HG02943 (cell line): Measurements from ENCODE around the gene MAPK1.

Experiments used
- ATAC-seq: cut with Tn5 transposase; IDR thresholded peaks from one replicate; pipeline ENCODE4 v1.9.1; 2021; ENCODE audit warnings: mild to moderate bottlenecking, low read depth, moderate library complexity; ENCODE audit not compliant: unreplicated experiment

MAPK1 gene

DNA sequence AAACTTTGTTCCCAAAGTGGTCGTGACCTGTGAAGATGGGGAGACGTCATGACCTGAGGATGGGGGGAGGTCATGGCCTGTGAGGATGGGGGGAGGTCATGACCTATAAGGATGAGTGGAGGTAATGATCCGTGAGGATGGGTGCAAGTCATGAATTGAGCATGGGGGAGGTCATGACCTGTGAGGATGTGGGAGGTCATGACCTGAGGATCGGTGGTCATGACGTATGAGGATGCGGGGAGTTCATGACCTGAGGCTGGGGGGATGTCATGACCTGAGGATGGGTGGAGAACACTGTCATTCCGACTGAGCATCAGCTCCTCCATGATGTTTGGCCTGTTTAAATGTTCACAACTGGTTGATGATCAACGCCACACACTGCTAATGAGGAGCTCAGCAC is 157.8 kb downstream of the MAPK1 start:
- ATAC-seq, result no peak

- no peak for ATAC-seq
Observed at GRCh38 chr22:21708960-21709359, 158.5 kb downstream of the MAPK1 start.

GRCh38 chr22:21707677-21708076 is 159.8 kb downstream of the MAPK1 start:
- ATAC-seq, result no peak
